IMR-90 (cell line): Measurements from ENCODE around the gene TFE3. TPM values are rescaled to one million over a fixed set of nuclear protein-coding genes. Genes with fewer than 3 reads are reported as not detected.

Experiments
- ATAC-seq: fragments of 200-7000 bp; cut with Tn5 transposase; 2 replicates; pipeline ENCODE4 v1.9.1; 2020; ENCODE audit warnings: low read depth, mild to moderate bottlenecking, moderate library complexity
- BruUV-seq: library from RNA; stranded (reverse); fragments of 400-500 nt; replicated peaks from 2 replicates; lab custom pipeline; 2021; lab: Mats Ljungman, UMichigan
- CTCF ChIA-PET: fragments of 300-600 bp; formaldehyde crosslinking; extraction: SDS; loops from one replicate; lab custom pipeline; 2021; ENCODE audit warnings: antibody characterized with exemption; lab: Yijun Ruan, JAX
- POLR2A ChIA-PET: fragments of 300-600 bp; sonication (Branson Sonifier 250); formaldehyde crosslinking; loops from one replicate; lab custom pipeline; 2022; ENCODE audit warnings: antibody characterized with exemption; ENCODE audit not compliant: unreplicated experiment; lab: Charles Lee
- DNase-seq: peaks from one replicate; pipeline ENCODE4 v3.0.0; 2013
- H2AFZ ChIP-seq: replicated peaks from 2 replicates; pipeline ENCODE3; 2013; ENCODE audit warnings: low read length, mild to moderate bottlenecking; ENCODE audit not compliant: poor library complexity
- H2AK5ac ChIP-seq: 2 replicates; pipeline ENCODE4 v1.6.1; 2013; ENCODE audit warnings: low read depth, low read length, inconsistent platforms
- H2AK9ac ChIP-seq: replicated peaks from 2 replicates; pipeline ENCODE3; 2013; ENCODE audit warnings: mild to moderate bottlenecking, low read depth, low read length, moderate library complexity; ENCODE audit not compliant: poor library complexity
- H2BK120ac ChIP-seq: 2 replicates; pipeline ENCODE4 v1.6.1; 2013; ENCODE audit warnings: low read depth, low read length, inconsistent platforms
- H2BK15ac ChIP-seq: 3 replicates; pipeline ENCODE4 v1.6.1; 2013; ENCODE audit warnings: low read depth, low read length, inconsistent platforms
- H2BK20ac ChIP-seq: 2 replicates; pipeline ENCODE4 v1.6.1; 2013; ENCODE audit warnings: low read depth, mild to moderate bottlenecking, inconsistent platforms, low read length, moderate library complexity
- H2BK5ac ChIP-seq: 2 replicates; pipeline ENCODE4 v1.6.1; 2013; ENCODE audit warnings: mild to moderate bottlenecking, low read depth, low read length, inconsistent platforms; ENCODE audit not compliant: poor library complexity, severe bottlenecking
- H3K14ac ChIP-seq: replicated peaks from 2 replicates; pipeline ENCODE4 v1.6.1; 2013; ENCODE audit warnings: low read depth, low read length, inconsistent platforms
- H3K18ac ChIP-seq: 2 replicates; pipeline ENCODE4 v1.6.1; 2013; ENCODE audit warnings: low read depth, low read length, control low read depth
- H3K23ac ChIP-seq: 2 replicates; pipeline ENCODE4 v1.6.1; 2013; ENCODE audit warnings: low read depth, low read length, inconsistent platforms
- H3K27ac ChIP-seq: 2 replicates; pipeline ENCODE4 v1.5.1; 2013; ENCODE audit warnings: mild to moderate bottlenecking, control low read depth, low read length; ENCODE audit not compliant: insufficient read depth
- H3K27me3 ChIP-seq: 2 replicates; pipeline ENCODE4 v1.6.1; 2013; ENCODE audit warnings: low read length; ENCODE audit not compliant: control insufficient read depth, insufficient read depth
- H3K36me3 ChIP-seq: 2 replicates; pipeline ENCODE4 v1.6.1; 2013; ENCODE audit warnings: low read length, mixed read lengths; ENCODE audit not compliant: control insufficient read depth, insufficient read depth
- H3K4ac ChIP-seq: 2 replicates; pipeline ENCODE4 v1.6.1; 2013; ENCODE audit warnings: low read depth, low read length, inconsistent platforms
- H3K4me1 ChIP-seq: 2 replicates; pipeline ENCODE4 v1.6.1; 2013; ENCODE audit warnings: low read length, mixed read lengths; ENCODE audit not compliant: control insufficient read depth, insufficient read depth
- H3K4me2 ChIP-seq: 2 replicates; pipeline ENCODE4 v1.6.1; 2013; ENCODE audit warnings: low read depth, mild to moderate bottlenecking, control low read depth, low read length, moderate library complexity
- H3K4me3 ChIP-seq: 2 replicates; pipeline ENCODE4 v1.5.1; 2013; ENCODE audit warnings: low read depth, mild to moderate bottlenecking, control low read depth, low read length, moderate library complexity; ENCODE audit not compliant: insufficient read depth
- H3K56ac ChIP-seq: 2 replicates; pipeline ENCODE4 v1.6.1; 2013; ENCODE audit warnings: low read length, inconsistent platforms; ENCODE audit not compliant: insufficient read depth; ENCODE audit errors: extremely low read depth
- H3K79me1 ChIP-seq, 2 experiments: 2 replicates each; pipeline ENCODE4 v1.6.1; 2013; ENCODE audit warnings: low read length in 2 of 2, inconsistent platforms in 1 of 2, low read depth in 1 of 2
- H3K9ac ChIP-seq: 2 replicates; pipeline ENCODE4 v1.6.1; 2013; ENCODE audit warnings: low read depth, low read length, control low read depth
- H3K9me1 ChIP-seq: 2 replicates; pipeline ENCODE4 v1.6.1; 2013; ENCODE audit warnings: low read length, inconsistent platforms; ENCODE audit not compliant: insufficient read depth
- H3K9me3 ChIP-seq: 2 replicates; pipeline ENCODE4 v1.6.1; 2013; ENCODE audit warnings: low read length; ENCODE audit not compliant: control insufficient read depth, insufficient read depth
- H4K20me1 ChIP-seq: 2 replicates; pipeline ENCODE4 v1.6.1; 2013; ENCODE audit warnings: low read length, inconsistent platforms; ENCODE audit not compliant: insufficient read depth
- H4K5ac ChIP-seq: 2 replicates; pipeline ENCODE4 v1.6.1; 2013; ENCODE audit warnings: mild to moderate bottlenecking, low read depth, low read length, control low read depth
- H4K8ac ChIP-seq, 2 experiments: 2 replicates each; pipeline ENCODE4 v1.6.1; 2013; ENCODE audit warnings: low read depth in 2 of 2, low read length in 2 of 2, control low read depth in 1 of 2, inconsistent platforms in 1 of 2
- H4K91ac ChIP-seq: 2 replicates; pipeline ENCODE4 v1.6.1; 2013; ENCODE audit warnings: low read depth, low read length, inconsistent platforms; ENCODE audit not compliant: insufficient read depth
- BHLHE40 ChIP-seq: fragments of 150-350 bp; IDR thresholded peaks from 2 replicates; pipeline ENCODE4 v1.6.1; 2016; ENCODE audit warnings: mild to moderate bottlenecking, low read depth, low read length
- CEBPB ChIP-seq: IDR thresholded peaks from 2 replicates; pipeline ENCODE4 v1.6.1; 2012; ENCODE audit warnings: low read depth, low read length, improper control_type of control experiment
- CHD1 ChIP-seq: IDR thresholded peaks from 2 replicates; pipeline ENCODE4 v1.6.1; 2012; ENCODE audit warnings: low read depth, low read length, improper control_type of control experiment
- FOS ChIP-seq: fragments of 150-350 bp; IDR thresholded peaks from 2 replicates; pipeline ENCODE4 v1.6.1; 2016; ENCODE audit warnings: low read depth, low read length
- MAFK ChIP-seq: IDR thresholded peaks from 2 replicates; pipeline ENCODE4 v1.6.1; 2012; ENCODE audit warnings: low read depth, low read length, improper control_type of control experiment
- MAZ ChIP-seq: IDR thresholded peaks from 2 replicates; pipeline ENCODE4 v1.6.1; 2012; ENCODE audit warnings: low read depth, mild to moderate bottlenecking, low read length, improper control_type of control experiment, moderate library complexity, borderline replicate concordance
- MXI1 ChIP-seq: IDR thresholded peaks from 2 replicates; pipeline ENCODE4 v1.6.1; 2012; ENCODE audit warnings: low read depth, mild to moderate bottlenecking, low read length, moderate library complexity, borderline replicate concordance
- NFE2L2 ChIP-seq: fragments of 150-350 bp; IDR thresholded peaks from 2 replicates; pipeline ENCODE4 v1.6.1; 2016; ENCODE audit warnings: low read depth, mild to moderate bottlenecking, low read length
- POLR2A ChIP-seq: IDR thresholded peaks from 2 replicates; pipeline ENCODE4 v1.6.1; 2012; ENCODE audit warnings: mild to moderate bottlenecking, low read depth, low read length
- RAD21 ChIP-seq: IDR thresholded peaks from 2 replicates; pipeline ENCODE4 v1.6.1; 2012; ENCODE audit warnings: low read length, improper control_type of control experiment
- RCOR1 ChIP-seq: IDR thresholded peaks from 2 replicates; pipeline ENCODE4 v1.6.1; 2012; ENCODE audit warnings: mild to moderate bottlenecking, low read length, improper control_type of control experiment; ENCODE audit not compliant: insufficient replicate concordance
- RFX5 ChIP-seq: IDR thresholded peaks from 2 replicates; pipeline ENCODE4 v1.8.0; 2012; ENCODE audit warnings: low read depth, mild to moderate bottlenecking, low read length, moderate library complexity
- SMC3 ChIP-seq: fragments of 150-350 bp; IDR thresholded peaks from 2 replicates; pipeline ENCODE4 v1.6.1; 2016; ENCODE audit warnings: low read depth, mild to moderate bottlenecking, antibody characterized with exemption, low read length, moderate library complexity
- WGBS, 2 experiments: methylation state at CpG; one replicate each; pipeline versions ENCODE4 v1.1.5 to v1.1.7; 2013; ENCODE audit warnings: missing lambda C conversion rate in 2 of 2; ENCODE audit not compliant: insufficient read length in 1 of 2; ENCODE audit errors: extremely low coverage in 2 of 2; 5-methylcytosine and 5-hydroxymethylcytosine counted together
- dilution Hi-C: fragments of 300-500 bp; cut with HindIII; formaldehyde crosslinking; loops from one replicate; pipeline ENCODE4 v1.14.3; 2018; ENCODE audit warnings: low sequenced_read_pairs; ENCODE audit not compliant: unreplicated experiment
- in situ Hi-C: fragments of 300-500 bp; cut with MboI; formaldehyde crosslinking; loops from 3 replicates; pipeline ENCODE4 v1.14.3; 2019; ENCODE audit warnings: low sequenced_read_pairs, inconsistent platforms, mixed read lengths
- intact Hi-C: fragments of 100-400 bp; cut with micrococcal nuclease; formaldehyde crosslinking; loops from 2 replicates; pipeline ENCODE4 v1.10.0; 2022
- polyA plus RNA-seq, 3 experiments: library from polyadenylated mRNA; depleted of rRNA; stranded (reverse); fragments of >200 nt; gene quantifications; 2 replicates each; pipeline ENCODE4 v1.2.3, GENCODE V29; 2012; ENCODE audit warnings: low replicate concordance in 1 of 3
- total RNA-seq: library from RNA; depleted of rRNA; stranded (reverse); fragments of >200 nt; gene quantifications from 2 replicates; pipeline ENCODE4 v1.2.3, GENCODE V29; 2012
- TF ChIP-seq, protein P1 (sequence below): fragments of 150-350 bp; IDR thresholded peaks from 2 replicates; pipeline ENCODE4 v1.6.1; 2017; ENCODE audit warnings: mild to moderate bottlenecking, antibody characterized with exemption, low read length, low read depth
- TF ChIP-seq, protein P2 (sequence below): fragments of 150-350 bp; IDR thresholded peaks from 2 replicates; pipeline ENCODE4 v1.6.1; 2016; ENCODE audit warnings: low read depth, mild to moderate bottlenecking, low read length, moderate library complexity, borderline replicate concordance
- TF ChIP-seq, protein P3 (sequence below): conservative IDR thresholded peaks from 2 replicates; pipeline ENCODE4 v1.5.1; 2012; ENCODE audit warnings: mild to moderate bottlenecking, low read depth, low read length, improper control_type of control experiment

TFE3 gene
- total and polyA plus RNA-seq, 2 of the 4 experiments (the other 2 are of a cell fraction): 24.4 to 40.5 TPM

DNA sequence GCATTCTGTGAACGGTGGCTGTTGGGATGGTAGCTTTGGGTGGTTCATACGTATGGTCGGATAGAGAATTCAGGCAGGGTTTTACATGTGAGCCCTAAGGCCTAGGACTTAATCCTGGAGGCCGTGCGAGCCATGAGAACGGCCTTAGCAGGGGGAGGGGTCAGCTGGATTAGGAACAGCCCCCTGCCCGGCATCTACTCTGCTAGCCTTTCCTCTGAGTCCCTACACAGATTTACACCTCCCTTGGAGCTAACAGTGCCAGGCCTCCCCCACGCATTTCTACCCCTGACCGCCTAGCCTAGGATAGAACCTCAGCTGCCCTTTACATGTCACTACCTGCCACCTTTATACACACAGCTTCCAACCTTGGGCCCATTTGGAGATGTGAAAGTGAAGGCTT, 23.5 kb upstream of the TFE3 start:
- POLR2A ChIA-PET: no interaction called here
- BruUV-seq: no TSS peak
- Histone ChIP-seq H2BK5ac (no peak overlapping the region), H3K36me3 (peaks cover 8% of the 10 kb centered on the region; the same call in 1 of the 2 replicates), H3K18ac (no peak overlapping the region), H4K8ac (no peak overlapping the region), H4K5ac (no peak overlapping the region), H3K4me1 (no peaks in the 10 kb centered on the region), H2AK5ac (no peak overlapping the region), H2AK9ac (no peak overlapping the region), H3K27ac (no peak overlapping the region), H2BK15ac (no peak overlapping the region), H3K56ac (no peak overlapping the region), H3K4me2 (no peak overlapping the region), H4K20me1 (no peaks in the 10 kb centered on the region; the same call in 1 of the 2 replicates), H3K9me3 (peaks cover 2% of the 10 kb centered on the region; the same call in 1 of the 2 replicates), H3K27me3 (no peaks in the 10 kb centered on the region), H3K9me1 (0 out of 2 replicates have a peak, but pooled peaks cover 5% of the 10 kb centered on the region), H2AFZ (no peak overlapping the region), H2BK120ac (no peak overlapping the region), H3K4ac (no peak overlapping the region), H3K9ac (no peak overlapping the region), H3K14ac (no peak overlapping the region), H2BK20ac (no peak overlapping the region), H3K4me3 (no peak overlapping the region), H3K23ac (no peak overlapping the region), H4K91ac (no peak overlapping the region), H3K79me1 (peaks cover 0 to 11% of the 10 kb centered on the region in 2 experiments; a peak in 2 of 4 replicates)
- in situ Hi-C loops (loop anchor here (25.0 kb wide), 1 partner anchor 104 kb away; the partner anchor contains the start of genes KCND1 and OTUD5), intact Hi-C loops (no loop called here), dilution Hi-C loops (no loop called here)
- TF ChIP-seq FOS (no peak), POLR2A (no peak), MAFK (no peak), RCOR1 (no peak), NFE2L2 (no peak), SMC3 (no peak), MXI1 (no peak), RFX5 (no peak), CEBPB (no peak), CHD1 (no peak), MAZ (no peak), RAD21 (no peak), BHLHE40 (no peak)
- TF ChIP-seq, protein P1, sequence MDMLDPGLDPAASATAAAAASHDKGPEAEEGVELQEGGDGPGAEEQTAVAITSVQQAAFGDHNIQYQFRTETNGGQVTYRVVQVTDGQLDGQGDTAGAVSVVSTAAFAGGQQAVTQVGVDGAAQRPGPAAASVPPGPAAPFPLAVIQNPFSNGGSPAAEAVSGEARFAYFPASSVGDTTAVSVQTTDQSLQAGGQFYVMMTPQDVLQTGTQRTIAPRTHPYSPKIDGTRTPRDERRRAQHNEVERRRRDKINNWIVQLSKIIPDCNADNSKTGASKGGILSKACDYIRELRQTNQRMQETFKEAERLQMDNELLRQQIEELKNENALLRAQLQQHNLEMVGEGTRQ: no peak
- TF ChIP-seq, protein P2, sequence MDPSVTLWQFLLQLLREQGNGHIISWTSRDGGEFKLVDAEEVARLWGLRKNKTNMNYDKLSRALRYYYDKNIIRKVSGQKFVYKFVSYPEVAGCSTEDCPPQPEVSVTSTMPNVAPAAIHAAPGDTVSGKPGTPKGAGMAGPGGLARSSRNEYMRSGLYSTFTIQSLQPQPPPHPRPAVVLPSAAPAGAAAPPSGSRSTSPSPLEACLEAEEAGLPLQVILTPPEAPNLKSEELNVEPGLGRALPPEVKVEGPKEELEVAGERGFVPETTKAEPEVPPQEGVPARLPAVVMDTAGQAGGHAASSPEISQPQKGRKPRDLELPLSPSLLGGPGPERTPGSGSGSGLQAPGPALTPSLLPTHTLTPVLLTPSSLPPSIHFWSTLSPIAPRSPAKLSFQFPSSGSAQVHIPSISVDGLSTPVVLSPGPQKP: no peak
- TF ChIP-seq, protein P3, sequence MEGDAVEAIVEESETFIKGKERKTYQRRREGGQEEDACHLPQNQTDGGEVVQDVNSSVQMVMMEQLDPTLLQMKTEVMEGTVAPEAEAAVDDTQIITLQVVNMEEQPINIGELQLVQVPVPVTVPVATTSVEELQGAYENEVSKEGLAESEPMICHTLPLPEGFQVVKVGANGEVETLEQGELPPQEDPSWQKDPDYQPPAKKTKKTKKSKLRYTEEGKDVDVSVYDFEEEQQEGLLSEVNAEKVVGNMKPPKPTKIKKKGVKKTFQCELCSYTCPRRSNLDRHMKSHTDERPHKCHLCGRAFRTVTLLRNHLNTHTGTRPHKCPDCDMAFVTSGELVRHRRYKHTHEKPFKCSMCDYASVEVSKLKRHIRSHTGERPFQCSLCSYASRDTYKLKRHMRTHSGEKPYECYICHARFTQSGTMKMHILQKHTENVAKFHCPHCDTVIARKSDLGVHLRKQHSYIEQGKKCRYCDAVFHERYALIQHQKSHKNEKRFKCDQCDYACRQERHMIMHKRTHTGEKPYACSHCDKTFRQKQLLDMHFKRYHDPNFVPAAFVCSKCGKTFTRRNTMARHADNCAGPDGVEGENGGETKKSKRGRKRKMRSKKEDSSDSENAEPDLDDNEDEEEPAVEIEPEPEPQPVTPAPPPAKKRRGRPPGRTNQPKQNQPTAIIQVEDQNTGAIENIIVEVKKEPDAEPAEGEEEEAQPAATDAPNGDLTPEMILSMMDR: no peak
- CTCF ChIA-PET: no interaction called here
- DNase-seq (no peak), ATAC-seq (no peak)
- no CpG with 5 or more reads among the region's 9 CpGs for WGBS, 2 experiments
